ENCODE results near the gene ATP11A. TPM values are rescaled to one million over a fixed set of nuclear protein-coding genes. Genes with fewer than 3 reads are reported as not detected.

Gene ATP11A
- total and polyA plus RNA-seq, 10 of the 15 experiments (the other 5 are each of a cell fraction or from before 2014, with no cell fraction given) = 1.4 to 69.6 (median 14.4) TPM

DNA sequence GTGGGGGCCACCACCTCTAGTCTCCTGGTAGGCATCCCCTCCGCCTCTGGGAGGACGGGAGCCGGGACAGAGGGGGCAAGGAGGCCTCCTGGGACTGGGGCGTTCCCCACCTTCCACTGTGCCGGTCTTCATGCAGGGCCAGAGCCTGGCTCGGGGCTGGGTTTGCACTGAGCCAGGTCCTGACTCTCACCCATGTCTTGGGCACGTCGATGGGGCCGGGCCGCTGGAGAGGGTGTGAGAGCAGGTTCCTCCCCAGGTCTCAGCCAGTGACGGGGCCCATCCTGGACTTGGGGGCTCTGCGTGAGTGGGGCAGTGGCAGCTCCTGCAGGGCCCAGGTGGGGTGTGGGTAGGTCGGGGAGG is 26.6 kb downstream of the ATP11A start:
- Histone ChIP-seq H4K20me1 (ENCODE audit: control insufficient read depth, insufficient read depth) (no peaks in the 10 kb centered on the region), H2AFZ (ENCODE audit: control insufficient read depth, low read depth, low read length) (no peak overlapping the region), H3K27ac (ENCODE audit: control insufficient read depth, insufficient read depth) (no peak overlapping the region), H3K27me3 (replicated peaks in 1 of 2; ENCODE audit: control insufficient read depth in 2 of 2, insufficient read depth in 2 of 2, low read length in 1 of 2) (no peaks in the 10 kb centered on the region), H3K79me2 (ENCODE audit: control insufficient read depth, insufficient read depth, low read length) (peaks cover 3% of the 10 kb centered on the region), H3K4me1 (ENCODE audit: control insufficient read depth, insufficient read depth, low read length) (peaks cover 7% of the 10 kb centered on the region), H3K36me3 (ENCODE audit: control insufficient read depth in 2 of 2, insufficient read depth in 2 of 2, low read length in 1 of 2) (no peaks in the 10 kb centered on the region), H3K9ac (ENCODE audit: control insufficient read depth, insufficient read depth, low read length) (no peak overlapping the region), H3K4me3 (no peak overlapping the region), H3K9me3 (replicated peaks; ENCODE audit: control insufficient read depth, insufficient read depth, low read length) (no peaks in the 10 kb centered on the region; the same call in 2 of the 3 replicates), H3K4me2 (ENCODE audit: control insufficient read depth, insufficient read depth) (no peak overlapping the region)
- intact Hi-C loops (cut with micrococcal nuclease; ENCODE audit: unreplicated experiment) (no loop called here), in situ Hi-C loops (cut with MboI) (no loop called here)
- ChIA-PET SMC1A (ENCODE audit: uncharacterized antibody, unreplicated experiment) (interaction anchor here (1.2 kb wide), 1 partner anchor 9 kb away, joined by 5 read pairs; no protein-coding TSS in a partner anchor), POLR2A (no interaction called here), RAD21 (ENCODE audit: unreplicated experiment) (no interaction called here), CTCF (no interaction called here)
- FAIRE-seq (no peak), ATAC-seq (no peak; the same call in 2 of the 3 replicates), DNase-seq (ENCODE audit: low read depth, low spot score) (no peak)
- WGBS (ENCODE audit: insufficient coverage, insufficient replicate concordance, low lambda C conversion rate, missing lambda C conversion rate) = 68% methylated on average over 13 of the region's 13 CpGs
- no TSS peak for BruUV-seq (replicated peaks)
- no peak for TF ChIP-seq ZBED1 (IDR thresholded peaks at IDR 0.05; ENCODE audit: borderline replicate concordance)
- TF ChIP-seq PAX8 (IDR thresholded peaks at IDR 0.05) = no peak

GRCh38 chr13:112716841-112717520 is 27.1 kb downstream of the ATP11A start:
- BruUV-seq (replicated peaks) = no TSS peak
- POLR2A ChIA-PET = interaction anchor here (0.5 kb wide), 1 partner anchor 65 kb away, joined by 3 read pairs; no protein-coding TSS in a partner anchor
- H3K9ac ChIP-seq (ENCODE audit: control insufficient read depth, insufficient read depth, low read length) = no peak overlapping the region
- H3K79me2 ChIP-seq (ENCODE audit: control insufficient read depth, insufficient read depth, low read length) = no peaks in the 10 kb centered on the region; the same call in none of the 2 replicates
- no peak overlapping the region for H3K4me3 ChIP-seq
- H3K27ac ChIP-seq (ENCODE audit: control insufficient read depth, insufficient read depth) = no peak overlapping the region
- DNase-seq (ENCODE audit: low read depth, low spot score) (no peak), FAIRE-seq (no peak), ATAC-seq (no peak)
- peaks cover 3% of the 10 kb centered on the region; the same call in 1 of the 2 replicates for H3K4me1 ChIP-seq (ENCODE audit: control insufficient read depth, insufficient read depth, low read length)
- WGBS (ENCODE audit: insufficient coverage, insufficient replicate concordance, low lambda C conversion rate, missing lambda C conversion rate) = 80% methylated on average over 14 of the region's 14 CpGs
- H2AFZ ChIP-seq (ENCODE audit: control insufficient read depth, low read depth, low read length) = no peak overlapping the region
- RAD21 ChIA-PET (ENCODE audit: unreplicated experiment) = no interaction called here
- H3K9me3 ChIP-seq (replicated peaks; ENCODE audit: control insufficient read depth, insufficient read depth, low read length) = no peaks in the 10 kb centered on the region; the same call in 2 of the 3 replicates
- CTCF ChIA-PET = no interaction called here
- in situ Hi-C loops (cut with MboI) = no loop called here
- H3K36me3 ChIP-seq (ENCODE audit: control insufficient read depth in 2 of 2, insufficient read depth in 2 of 2, low read length in 1 of 2) = no peaks in the 10 kb centered on the region
- no peaks in the 10 kb centered on the region for H4K20me1 ChIP-seq (ENCODE audit: control insufficient read depth, insufficient read depth)
- H3K4me2 ChIP-seq (ENCODE audit: control insufficient read depth, insufficient read depth) = no peak overlapping the region
- TF ChIP-seq PML (IDR thresholded peaks at IDR 0.05; ENCODE audit: low read length) (no peak), CBFB (IDR thresholded peaks at IDR 0.05; ENCODE audit: low read depth) (no peak), GATAD2B (conservative IDR thresholded peaks at IDR 0.05; ENCODE audit: low read depth) (no peak), ZNF24 (IDR thresholded peaks at IDR 0.05) (no peak), CREB1 (IDR thresholded peaks at IDR 0.05; ENCODE audit: low read depth) (no peak), NRF1 (conservative IDR thresholded peaks at IDR 0.05; ENCODE audit: low read depth, low read length) (no peak), MXI1 (IDR thresholded peaks at IDR 0.05; ENCODE audit: low read depth, low read length) (no peak), CREM (IDR thresholded peaks at IDR 0.05; ENCODE audit: low read depth) (no peak), SKIL (IDR thresholded peaks at IDR 0.05; ENCODE audit: low read depth, poor library complexity, severe bottlenecking) (no peak), IKZF1 (conservative IDR thresholded peaks at IDR 0.05) (no peak)
- TF ChIP-seq, protein P1, sequence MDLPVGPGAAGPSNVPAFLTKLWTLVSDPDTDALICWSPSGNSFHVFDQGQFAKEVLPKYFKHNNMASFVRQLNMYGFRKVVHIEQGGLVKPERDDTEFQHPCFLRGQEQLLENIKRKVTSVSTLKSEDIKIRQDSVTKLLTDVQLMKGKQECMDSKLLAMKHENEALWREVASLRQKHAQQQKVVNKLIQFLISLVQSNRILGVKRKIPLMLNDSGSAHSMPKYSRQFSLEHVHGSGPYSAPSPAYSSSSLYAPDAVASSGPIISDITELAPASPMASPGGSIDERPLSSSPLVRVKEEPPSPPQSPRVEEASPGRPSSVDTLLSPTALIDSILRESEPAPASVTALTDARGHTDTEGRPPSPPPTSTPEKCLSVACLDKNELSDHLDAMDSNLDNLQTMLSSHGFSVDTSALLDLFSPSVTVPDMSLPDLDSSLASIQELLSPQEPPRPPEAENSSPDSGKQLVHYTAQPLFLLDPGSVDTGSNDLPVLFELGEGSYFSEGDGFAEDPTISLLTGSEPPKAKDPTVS (IDR thresholded peaks at IDR 0.05; ENCODE audit: low read depth, low read length) = no peak
- SMC1A ChIA-PET (ENCODE audit: uncharacterized antibody, unreplicated experiment) = interaction anchor here (1.2 kb wide), 1 partner anchor 9 kb away, joined by 5 read pairs; no protein-coding TSS in a partner anchor
- no peaks in the 10 kb centered on the region for H3K27me3 ChIP-seq (replicated peaks in 1 of 2; ENCODE audit: control insufficient read depth in 2 of 2, insufficient read depth in 2 of 2, low read length in 1 of 2)
- intact Hi-C loops (cut with micrococcal nuclease; ENCODE audit: unreplicated experiment) = no loop called here

Measured in GM12878 (cell line).